GM21447 (cell line): Measurements from ENCODE around the gene CATSPERD.
A peak's percentile ranks its signal among the peaks of the same experiment; 100 is the strongest.

Source experiments
- ATAC-seq: cut with Tn5 transposase; IDR thresholded peaks from one replicate; pipeline ENCODE4 v1.9.1; 2021; ENCODE audit not compliant: unreplicated experiment

Gene CATSPERD

GRCh38 chr19:5826531-5827341 lies 106.3 kb downstream of the CATSPERD start:
- ATAC-seq, result no peak

GRCh38 chr19:5827342-5827890 lies 107.0 kb downstream of the CATSPERD start:
- ATAC-seq, result no peak

- peak; percentile 59 for ATAC-seq
Observed at GRCh38 chr19:5827891-5828660, 107.6 kb downstream of the CATSPERD start.
